ENCODE measurements around the gene TNN. TPM values are rescaled to one million over a fixed set of nuclear protein-coding genes. Genes with fewer than 3 reads are reported as not detected.

The TNN gene
- total and polyA plus RNA-seq, 2 donors (not counting 1 experiment from before 2014, with no cell fraction given) = not detected

DNA sequence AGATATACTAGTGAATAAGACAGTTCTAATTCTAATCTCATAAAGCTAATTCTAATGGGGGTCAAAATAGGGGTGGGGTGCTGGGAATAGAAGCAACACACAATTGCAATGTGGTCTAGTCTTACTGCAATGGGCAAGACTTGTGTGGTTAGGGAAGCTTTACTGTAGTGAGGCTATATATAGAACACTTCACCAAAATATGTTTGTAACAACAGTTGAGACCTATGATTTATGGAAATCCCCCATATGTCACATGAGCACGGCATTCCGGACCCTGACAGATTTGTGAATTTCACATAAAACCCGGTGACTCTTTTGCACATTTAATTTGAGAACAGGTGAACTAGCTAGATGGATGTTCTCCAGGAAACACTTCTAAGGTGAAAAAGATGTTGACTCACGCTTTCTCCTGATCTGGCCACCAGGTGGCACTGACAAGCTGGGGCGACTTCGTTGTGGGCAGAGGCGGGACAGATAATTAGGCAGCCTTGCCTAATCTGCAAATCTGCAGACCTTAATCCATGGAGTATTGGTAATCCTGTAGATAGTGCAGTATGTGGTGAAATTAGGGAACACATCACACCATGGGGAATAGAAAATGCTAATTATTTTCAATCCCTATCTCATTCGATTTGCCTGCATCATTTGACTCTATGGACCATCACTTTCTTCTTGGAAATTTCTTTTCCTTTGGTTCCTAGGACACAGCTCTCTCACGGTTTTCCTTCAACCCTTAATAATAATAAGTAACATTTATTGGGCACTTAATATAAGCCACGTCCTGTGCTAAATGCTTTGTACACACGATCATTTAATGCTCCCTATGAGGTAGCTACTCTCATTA, 87.2 kb downstream of the TNN start:
- H3K27ac ChIP-seq (ENCODE audit: insufficient read depth, low read length) = no peak overlapping the region
- no peak for TF ChIP-seq EZH2 (IDR thresholded peaks at IDR 0.05; ENCODE audit: low read length, missing control alignments)
- TF ChIP-seq, protein P1, sequence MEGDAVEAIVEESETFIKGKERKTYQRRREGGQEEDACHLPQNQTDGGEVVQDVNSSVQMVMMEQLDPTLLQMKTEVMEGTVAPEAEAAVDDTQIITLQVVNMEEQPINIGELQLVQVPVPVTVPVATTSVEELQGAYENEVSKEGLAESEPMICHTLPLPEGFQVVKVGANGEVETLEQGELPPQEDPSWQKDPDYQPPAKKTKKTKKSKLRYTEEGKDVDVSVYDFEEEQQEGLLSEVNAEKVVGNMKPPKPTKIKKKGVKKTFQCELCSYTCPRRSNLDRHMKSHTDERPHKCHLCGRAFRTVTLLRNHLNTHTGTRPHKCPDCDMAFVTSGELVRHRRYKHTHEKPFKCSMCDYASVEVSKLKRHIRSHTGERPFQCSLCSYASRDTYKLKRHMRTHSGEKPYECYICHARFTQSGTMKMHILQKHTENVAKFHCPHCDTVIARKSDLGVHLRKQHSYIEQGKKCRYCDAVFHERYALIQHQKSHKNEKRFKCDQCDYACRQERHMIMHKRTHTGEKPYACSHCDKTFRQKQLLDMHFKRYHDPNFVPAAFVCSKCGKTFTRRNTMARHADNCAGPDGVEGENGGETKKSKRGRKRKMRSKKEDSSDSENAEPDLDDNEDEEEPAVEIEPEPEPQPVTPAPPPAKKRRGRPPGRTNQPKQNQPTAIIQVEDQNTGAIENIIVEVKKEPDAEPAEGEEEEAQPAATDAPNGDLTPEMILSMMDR (conservative IDR thresholded peaks at IDR 0.05 in 1 of 2, IDR thresholded peaks at IDR 0.05 in 1 of 2; ENCODE audit: low read depth in 1 of 2, low read length in 2 of 2) = peak; percentile 86 to 91
- H3K36me3 ChIP-seq (ENCODE audit: control insufficient read depth, insufficient read depth, low read length) = no peaks in the 10 kb centered on the region
- H3K4me1 ChIP-seq (ENCODE audit: control insufficient read depth, extremely low read depth, insufficient read depth, low read length) = no peaks in the 10 kb centered on the region
- no peak overlapping the region for H3K4me3 ChIP-seq (replicated peaks in 1 of 4; ENCODE audit: control extremely low read depth in 1 of 4, insufficient read depth in 1 of 4, low read depth in 3 of 4, low read length in 4 of 4)
- no peak overlapping the region for H3K9ac ChIP-seq (ENCODE audit: insufficient read depth, low read length)
- no peak overlapping the region for H3K4me2 ChIP-seq (ENCODE audit: extremely low read depth, insufficient read depth, low read length)
- no peaks in the 10 kb centered on the region for H3K9me3 ChIP-seq (ENCODE audit: control insufficient read depth, insufficient read depth, low read depth, low read length)
- H3K79me2 ChIP-seq (ENCODE audit: control insufficient read depth, insufficient read depth, low read length) = no peaks in the 10 kb centered on the region
- H3K27me3 ChIP-seq (ENCODE audit: control insufficient read depth, insufficient read depth, low read length) = no peaks in the 10 kb centered on the region
- no peak overlapping the region for H2AFZ ChIP-seq (ENCODE audit: low read length)
- peak; percentile 18 to 55 for DNase-seq (ENCODE audit: low read depth in 2 of 2)
- no peaks in the 10 kb centered on the region for H4K20me1 ChIP-seq (ENCODE audit: control insufficient read depth, extremely low read depth, insufficient read depth, low read length)

DNA sequence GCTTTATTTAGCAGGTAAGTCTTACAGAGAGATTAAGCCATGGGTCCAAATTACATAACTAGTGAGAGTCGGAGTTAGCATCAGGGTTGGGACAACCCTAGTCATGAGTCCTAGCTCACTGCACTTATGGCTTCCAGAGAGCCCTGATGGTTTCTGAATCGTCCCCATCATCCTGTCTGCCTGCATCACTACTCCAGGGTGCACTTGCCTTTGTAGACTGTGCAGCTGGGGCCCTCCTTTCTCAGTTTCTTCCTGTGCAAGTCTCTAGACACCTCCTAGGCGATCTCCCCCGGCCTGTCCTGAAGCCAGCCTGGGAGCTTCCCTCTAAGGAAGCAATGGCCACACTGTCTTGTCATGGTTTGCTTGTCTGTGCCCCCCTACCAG, 87.8 kb downstream of the TNN start:
- H3K4me2 ChIP-seq (ENCODE audit: extremely low read depth, insufficient read depth, low read length) = no peak overlapping the region
- TF ChIP-seq, protein P1 (conservative IDR thresholded peaks at IDR 0.05 in 1 of 2, IDR thresholded peaks at IDR 0.05 in 1 of 2; ENCODE audit: low read depth in 1 of 2, low read length in 2 of 2) = no peak
- TF ChIP-seq EZH2 (IDR thresholded peaks at IDR 0.05; ENCODE audit: low read length, missing control alignments) = no peak
- H3K4me1 ChIP-seq (ENCODE audit: control insufficient read depth, extremely low read depth, insufficient read depth, low read length) = no peaks in the 10 kb centered on the region
- DNase-seq (ENCODE audit: low read depth in 2 of 2) = no peak
- H3K9me3 ChIP-seq (ENCODE audit: control insufficient read depth, insufficient read depth, low read depth, low read length) = no peaks in the 10 kb centered on the region
- no peak overlapping the region for H3K9ac ChIP-seq (ENCODE audit: insufficient read depth, low read length)
- no peak overlapping the region for H2AFZ ChIP-seq (ENCODE audit: low read length)
- H3K27ac ChIP-seq (ENCODE audit: insufficient read depth, low read length) = no peak overlapping the region
- no peak overlapping the region for H3K4me3 ChIP-seq (replicated peaks in 1 of 4; ENCODE audit: control extremely low read depth in 1 of 4, insufficient read depth in 1 of 4, low read depth in 3 of 4, low read length in 4 of 4)
- H4K20me1 ChIP-seq (ENCODE audit: control insufficient read depth, extremely low read depth, insufficient read depth, low read length) = no peaks in the 10 kb centered on the region
- H3K36me3 ChIP-seq (ENCODE audit: control insufficient read depth, insufficient read depth, low read length) = no peaks in the 10 kb centered on the region
- no peaks in the 10 kb centered on the region for H3K79me2 ChIP-seq (ENCODE audit: control insufficient read depth, insufficient read depth, low read length)
- H3K27me3 ChIP-seq (ENCODE audit: control insufficient read depth, insufficient read depth, low read length) = no peaks in the 10 kb centered on the region

DNA sequence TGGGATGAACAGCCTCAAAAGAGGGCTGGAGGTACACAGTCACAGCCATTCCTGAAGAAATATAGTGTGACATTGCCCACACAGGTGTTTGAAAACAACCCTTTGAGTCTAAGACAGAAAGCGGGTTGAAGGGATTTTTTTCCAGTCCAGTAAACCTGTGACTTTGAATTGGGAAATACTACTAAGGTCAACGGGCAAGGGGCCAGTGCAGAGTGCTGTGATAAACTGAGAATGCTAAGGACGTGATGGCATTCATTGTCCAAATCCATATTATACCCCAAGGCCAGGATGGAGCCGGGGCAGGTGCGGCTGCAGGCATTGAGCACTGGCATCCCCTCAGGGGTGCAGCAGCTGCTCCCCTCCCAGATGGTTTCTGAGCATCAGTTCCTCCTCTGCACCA, 88.3 kb downstream of the TNN start:
- no peak overlapping the region for H3K4me3 ChIP-seq (replicated peaks in 1 of 4; ENCODE audit: control extremely low read depth in 1 of 4, insufficient read depth in 1 of 4, low read depth in 3 of 4, low read length in 4 of 4)

More for the DNA sequence above, 88.3 kb downstream of the TNN start:
- Histone ChIP-seq H3K4me1 (ENCODE audit: control insufficient read depth, extremely low read depth, insufficient read depth, low read length) (no peaks in the 10 kb centered on the region), H4K20me1 (ENCODE audit: control insufficient read depth, extremely low read depth, insufficient read depth, low read length) (no peaks in the 10 kb centered on the region), H3K27me3 (ENCODE audit: control insufficient read depth, insufficient read depth, low read length) (no peaks in the 10 kb centered on the region), H3K9me3 (ENCODE audit: control insufficient read depth, insufficient read depth, low read depth, low read length) (no peaks in the 10 kb centered on the region), H3K4me2 (ENCODE audit: extremely low read depth, insufficient read depth, low read length) (no peak overlapping the region), H2AFZ (ENCODE audit: low read length) (no peak overlapping the region), H3K27ac (ENCODE audit: insufficient read depth, low read length) (no peak overlapping the region), H3K36me3 (ENCODE audit: control insufficient read depth, insufficient read depth, low read length) (no peaks in the 10 kb centered on the region), H3K79me2 (ENCODE audit: control insufficient read depth, insufficient read depth, low read length) (no peaks in the 10 kb centered on the region), H3K9ac (ENCODE audit: insufficient read depth, low read length) (no peak overlapping the region)
- no peak for DNase-seq (ENCODE audit: low read depth in 2 of 2)
- TF ChIP-seq, protein P1 (conservative IDR thresholded peaks at IDR 0.05 in 1 of 2, IDR thresholded peaks at IDR 0.05 in 1 of 2; ENCODE audit: low read depth in 1 of 2, low read length in 2 of 2) = no peak
- TF ChIP-seq EZH2 (IDR thresholded peaks at IDR 0.05; ENCODE audit: low read length, missing control alignments) = no peak
